Mesothelial cell of epicardium (in vitro differentiated cells): ENCODE results near the gene ACE2. TPM values are rescaled to one million over a fixed set of nuclear protein-coding genes. Genes with fewer than 3 reads are reported as not detected.
A peak's percentile ranks its signal among the peaks of the same experiment; 100 is the strongest.

Experiments used
- DNase-seq, 2 experiments: peaks; one replicate each; pipeline ENCODE4 v3.0.0; 2021; ENCODE audit warnings: low spot score in 2 of 2; ENCODE audit not compliant: unreplicated experiment in 2 of 2
- H3K27ac Mint-ChIP-seq: 2 replicates; pipeline ENCODE4 v1.8.0; 2021; ENCODE audit warnings: mixed read lengths
- H3K27me3 Mint-ChIP-seq: 2 replicates; pipeline ENCODE4 v1.8.0; 2021; ENCODE audit warnings: low read depth, mixed read lengths
- H3K36me3 Mint-ChIP-seq: 2 replicates; pipeline ENCODE4 v1.8.0; 2021; ENCODE audit warnings: mixed read lengths
- H3K4me1 Mint-ChIP-seq: 2 replicates; pipeline ENCODE4 v1.8.0; 2021; ENCODE audit warnings: mixed read lengths
- H3K4me3 Mint-ChIP-seq: 2 replicates; pipeline ENCODE4 v1.8.0; 2021; ENCODE audit warnings: mild to moderate bottlenecking, moderate library complexity, mixed read lengths
- H3K9me3 Mint-ChIP-seq: 2 replicates; pipeline ENCODE4 v1.8.0; 2021; ENCODE audit warnings: mixed read lengths
- CTCF ChIP-seq: fragments of 200-600 bp; sonication (generic); IDR thresholded peaks from one replicate; pipeline ENCODE4 v1.5.0; 2021; ENCODE audit warnings: antibody characterized with exemption; ENCODE audit not compliant: unreplicated experiment
- total RNA-seq: library from RNA; stranded (reverse); gene quantifications from 3 replicates; pipeline ENCODE4 v1.2.1, GENCODE V29; 2021

Gene ACE2
- total RNA-seq, 1 donor from 2014 or later = 0.25 TPM

DNA sequence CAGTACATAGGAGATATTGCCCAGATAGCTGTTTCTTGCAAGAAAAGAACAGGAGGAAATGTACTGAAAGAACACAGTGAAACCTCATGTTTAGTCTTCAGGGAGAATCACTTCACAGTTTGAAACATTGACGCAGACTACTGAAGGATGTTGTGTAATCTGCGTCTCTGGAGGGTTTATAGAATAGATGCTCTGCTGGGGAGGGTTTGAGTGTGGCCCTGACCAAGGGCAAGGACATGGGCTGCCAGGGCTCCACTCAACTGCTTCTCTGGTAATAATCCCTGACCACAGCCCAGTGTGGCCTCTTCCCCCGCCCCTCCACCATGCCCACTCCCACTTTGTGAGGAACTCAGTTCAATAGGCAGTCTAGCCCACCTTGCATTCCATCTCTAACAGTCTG is 15.8 kb upstream of the ACE2 start:
- Mint-ChIP-seq H3K36me3 (no peaks in the 10 kb centered on the region), H3K4me3 (no peak overlapping the region), H3K4me1 (peaks cover 3% of the 10 kb centered on the region), H3K9me3 (no peaks in the 10 kb centered on the region), H3K27ac (no peak overlapping the region), H3K27me3 (no peaks in the 10 kb centered on the region)
- no peak for TF ChIP-seq CTCF
- no peak for DNase-seq

DNA sequence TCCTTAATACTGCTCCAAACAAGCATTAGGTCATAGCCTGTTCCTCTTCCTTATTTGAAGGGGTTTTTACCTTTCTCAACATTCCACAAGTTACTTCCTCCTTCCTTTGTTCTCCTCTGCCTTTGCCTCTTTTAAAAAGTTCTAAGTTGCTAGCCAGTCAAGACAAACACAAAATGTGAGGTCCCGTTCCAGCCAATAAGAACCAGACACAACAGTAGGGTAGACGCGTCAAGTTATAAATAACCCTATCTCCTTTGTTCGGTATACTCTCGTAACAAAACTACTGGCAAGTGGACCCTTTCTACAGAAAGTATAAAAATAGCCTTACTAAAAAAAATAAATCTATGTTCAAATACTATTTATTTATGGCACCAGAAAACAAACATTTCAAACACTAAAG is 6.3 kb upstream of the ACE2 start:
- H3K27ac Mint-ChIP-seq = peak overlapping the region; percentile 58
- H3K9me3 Mint-ChIP-seq = peaks cover 10% of the 10 kb centered on the region
- peaks cover 23% of the 10 kb centered on the region for H3K4me1 Mint-ChIP-seq
- DNase-seq = no peak
- no peak overlapping the region for H3K4me3 Mint-ChIP-seq
- H3K36me3 Mint-ChIP-seq = no peaks in the 10 kb centered on the region
- H3K27me3 Mint-ChIP-seq = no peaks in the 10 kb centered on the region
- TF ChIP-seq CTCF = no peak

DNA sequence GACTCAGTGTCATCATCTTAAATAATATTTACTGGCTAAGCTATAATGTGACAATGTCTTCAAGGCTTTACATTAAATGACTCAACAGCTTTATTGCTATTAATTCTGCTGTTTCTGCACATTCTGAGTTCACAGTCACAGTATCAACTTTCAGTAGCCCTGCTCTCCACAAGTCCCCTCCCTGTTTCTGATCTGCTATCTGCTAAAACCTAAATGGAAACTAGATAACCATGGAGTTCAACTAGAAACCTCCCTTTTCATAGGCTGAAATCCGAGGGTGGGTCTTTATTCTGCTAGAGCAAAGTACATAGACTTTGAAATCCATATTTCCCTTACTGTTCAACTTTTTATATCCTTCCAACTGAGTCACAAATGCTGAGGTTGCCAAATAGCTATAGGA is 5.4 kb upstream of the ACE2 start:
- Mint-ChIP-seq H3K27me3 (no peaks in the 10 kb centered on the region), H3K27ac (no peak overlapping the region), H3K36me3 (no peaks in the 10 kb centered on the region), H3K9me3 (peaks cover 14% of the 10 kb centered on the region), H3K4me3 (no peak overlapping the region), H3K4me1 (peaks cover 26% of the 10 kb centered on the region)
- TF ChIP-seq CTCF = no peak
- DNase-seq = no peak

- Mint-ChIP-seq H3K4me1 (peaks cover 26% of the 10 kb centered on the region), H3K27ac (no peak overlapping the region), H3K36me3 (no peaks in the 10 kb centered on the region), H3K27me3 (no peaks in the 10 kb centered on the region), H3K9me3 (peaks cover 11% of the 10 kb centered on the region), H3K4me3 (no peak overlapping the region)
- TF ChIP-seq CTCF = no peak
- DNase-seq = no peak
Measured at GRCh38 chrX:15605226-15605625, 4.5 kb upstream of the ACE2 start.

DNA sequence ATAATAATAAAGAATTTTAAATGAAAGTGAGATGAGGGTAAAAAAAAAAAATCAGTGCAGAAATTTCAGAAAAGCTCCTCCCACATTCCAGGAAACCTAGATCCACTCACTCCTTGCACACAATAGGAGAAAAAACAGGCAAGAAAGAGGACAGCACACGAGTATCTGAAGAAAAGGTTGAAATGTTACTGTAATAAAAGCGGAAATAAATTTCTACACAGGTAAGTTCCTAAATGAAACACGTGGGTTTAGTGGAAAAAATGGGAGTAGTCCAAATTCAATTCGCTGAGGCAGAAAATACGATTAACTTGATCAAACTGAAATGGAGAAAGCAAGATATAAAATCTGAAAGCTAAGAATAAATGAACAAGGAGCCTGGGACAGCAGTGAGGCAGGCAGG is 2.0 kb upstream of the ACE2 start:
- DNase-seq = no peak
- Mint-ChIP-seq H3K9me3 (peaks cover 7% of the 10 kb centered on the region), H3K27me3 (no peaks in the 10 kb centered on the region), H3K4me3 (no peak overlapping the region), H3K36me3 (no peaks in the 10 kb centered on the region), H3K27ac (peak overlapping the region; percentile 62), H3K4me1 (peaks cover 32% of the 10 kb centered on the region)
- no peak for TF ChIP-seq CTCF

GRCh38 chrX:15601932-15602331 is 1.2 kb upstream of the ACE2 start:
- Mint-ChIP-seq H3K9me3 (peaks cover 7% of the 10 kb centered on the region), H3K27me3 (no peaks in the 10 kb centered on the region), H3K36me3 (no peaks in the 10 kb centered on the region), H3K4me3 (no peak overlapping the region), H3K4me1 (peaks cover 35% of the 10 kb centered on the region), H3K27ac (no peak overlapping the region)
- no peak for TF ChIP-seq CTCF
- DNase-seq = no peak
